CD4-positive, alpha-beta T cell (primary cell): ENCODE measurements around the gene ATAD2B. TPM values are rescaled to one million over a fixed set of nuclear protein-coding genes. Genes with fewer than 3 reads are reported as not detected.

Experiments used
- ATAC-seq: fragments of 200-7000 bp; cut with Tn5 transposase; one replicate; pipeline ENCODE4 v1.10.0; 2022; ENCODE audit warnings: mild to moderate bottlenecking; ENCODE audit not compliant: poor library complexity
- CTCF ChIA-PET: fragments of 350-600 bp; sonication (Branson Sonifier 250); formaldehyde crosslinking; loops from one replicate; lab custom pipeline; 2021; ENCODE audit warnings: antibody characterized with exemption, inconsistent platforms; lab: Charles Lee
- POLR2A ChIA-PET: fragments of 350-600 bp; sonication (Branson Sonifier 250); formaldehyde crosslinking; loops from one replicate; lab custom pipeline; 2021; ENCODE audit warnings: antibody characterized with exemption, inconsistent platforms; lab: Charles Lee
- DNase-seq, 14 experiments: peaks; one replicate each; pipeline ENCODE4 v3.0.0-alpha.2; 2013 to 2020; ENCODE audit warnings: mixed read lengths in 2 of 14
- H3K27ac ChIP-seq, 2 donors: one replicate each; pipeline versions ENCODE4 v1.5.1 to v1.7.0; 2013; ENCODE audit warnings: low read length in 2 of 2, low read depth in 1 of 2, mild to moderate bottlenecking in 1 of 2
- H3K27me3 ChIP-seq, 2 experiments: 1 replicate in 1 of 2; 2 replicates in 1 of 2; pipeline versions ENCODE4 v1.6.1 to v1.7.0; 2013; ENCODE audit warnings: low read length in 2 of 2, control low read depth in 1 of 2, mild to moderate bottlenecking in 1 of 2, moderate library complexity in 1 of 2; ENCODE audit not compliant: insufficient read depth in 2 of 2, control insufficient read depth in 1 of 2
- H3K36me3 ChIP-seq: one replicate; pipeline ENCODE4 v1.6.1; 2013; ENCODE audit warnings: low read length, control low read depth; ENCODE audit not compliant: insufficient read depth
- H3K4me1 ChIP-seq: one replicate; pipeline ENCODE4 v1.6.1; 2013; ENCODE audit warnings: low read length, control low read depth; ENCODE audit not compliant: insufficient read depth
- H3K4me3 ChIP-seq: one replicate; pipeline ENCODE4 v1.5.1; 2013; ENCODE audit warnings: mild to moderate bottlenecking, low read length, moderate library complexity
- H3K9me3 ChIP-seq, 2 experiments: 1 replicate in 1 of 2; 2 replicates in 1 of 2; pipeline versions ENCODE4 v1.6.1 to v1.7.0; 2013; ENCODE audit warnings: low read length in 2 of 2, mild to moderate bottlenecking in 2 of 2, control low read depth in 1 of 2, moderate library complexity in 1 of 2; ENCODE audit not compliant: control insufficient read depth in 1 of 2, insufficient read depth in 1 of 2
- H3K27ac Mint-ChIP-seq: one replicate; pipeline ENCODE4 v1.8.0; 2020; ENCODE audit warnings: mixed read lengths
- H3K27me3 Mint-ChIP-seq: one replicate; pipeline ENCODE4 v1.8.0; 2021; ENCODE audit warnings: mixed read lengths
- H3K36me3 Mint-ChIP-seq: one replicate; pipeline ENCODE4 v1.8.0; 2021; ENCODE audit warnings: low read depth, mixed read lengths
- H3K4me1 Mint-ChIP-seq: one replicate; pipeline ENCODE4 v1.8.0; 2021; ENCODE audit warnings: low read depth, mixed read lengths
- H3K4me3 Mint-ChIP-seq: one replicate; pipeline ENCODE4 v1.8.0; 2020; ENCODE audit warnings: mild to moderate bottlenecking, mixed read lengths
- H3K9me3 Mint-ChIP-seq: one replicate; pipeline ENCODE4 v1.8.0; 2020; ENCODE audit warnings: mixed read lengths
- intact Hi-C, 2 experiments: fragments of 100-400 bp; cut with DNase I in 1 of 2; cut with micrococcal nuclease in 1 of 2; formaldehyde crosslinking; loops; one replicate each; pipeline versions ENCODE4 v1.15.1 to v1.9.0; 2023 to 2025; cut with DNase I, micrococcal nuclease
- total RNA-seq, 174 experiments: library from RNA in 2 of 174; stranded (reverse) in 2 of 174; gene quantifications; one replicate each; pipeline ENCODE4 v1.2.3 and lab custom pipeline; 2021 to 2026
- TF ChIP-seq, protein P1 (sequence below): fragments of 200-600 bp; IDR thresholded peaks from one replicate; pipeline ENCODE4 v1.8.0; 2022; ENCODE audit warnings: antibody characterized with exemption, mild to moderate bottlenecking

ATAD2B gene
- total RNA-seq, 2 experiments from 2014 or later = 30.7 to 35.4 TPM

DNA sequence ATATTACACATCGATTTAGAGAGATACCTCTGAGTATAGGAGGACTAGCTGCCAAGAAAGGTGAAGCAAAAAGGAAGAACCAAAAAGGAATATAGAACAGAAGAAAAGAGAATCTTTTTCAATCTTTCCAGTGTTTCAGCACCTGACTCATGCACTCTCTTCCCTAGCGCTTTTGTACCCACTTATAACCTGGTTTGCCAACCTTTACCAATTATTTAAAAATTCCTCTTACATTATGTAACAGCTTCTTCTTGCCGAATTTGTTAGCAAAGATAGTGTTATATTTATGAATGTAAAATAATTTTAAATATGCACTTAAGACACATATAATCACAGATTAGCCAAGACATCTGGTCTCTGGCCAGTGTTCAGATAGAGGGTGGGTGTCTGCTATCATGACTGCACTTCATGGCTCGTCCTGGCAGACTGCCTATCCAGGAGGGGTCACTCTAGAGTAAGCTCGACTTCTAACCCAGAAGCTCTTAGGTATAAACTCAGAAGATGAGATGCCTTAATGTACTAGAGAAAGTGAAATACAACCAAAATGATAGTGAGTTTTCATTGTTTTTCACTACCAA is 122.9 kb downstream of the ATAD2B start:
- CTCF ChIA-PET = interaction anchor here (1.1 kb wide), 1 partner anchor 280 kb away, joined by 3 read pairs; the partner anchor contains the start of gene TP53I3
- Mint-ChIP-seq H3K9me3 (no peaks in the 10 kb centered on the region), H3K27ac (no peak overlapping the region), H3K27me3 (no peaks in the 10 kb centered on the region), H3K36me3 (peaks cover 49% of the 10 kb centered on the region), H3K4me3 (no peak overlapping the region), H3K4me1 (no peaks in the 10 kb centered on the region)
- POLR2A ChIA-PET = interaction anchor here (1.3 kb wide), 1 partner anchor 16 kb away, joined by 3 read pairs; no protein-coding TSS in a partner anchor
- intact Hi-C loops = no loop called here
- Histone ChIP-seq H3K4me1 (no peaks in the 10 kb centered on the region), H3K9me3 (no peaks in the 10 kb centered on the region), H3K4me3 (no peak overlapping the region), H3K27ac (no peak overlapping the region), H3K27me3 (no peaks in the 10 kb centered on the region), H3K36me3 (peaks cover 12% of the 10 kb centered on the region)
- TF ChIP-seq, protein P1, sequence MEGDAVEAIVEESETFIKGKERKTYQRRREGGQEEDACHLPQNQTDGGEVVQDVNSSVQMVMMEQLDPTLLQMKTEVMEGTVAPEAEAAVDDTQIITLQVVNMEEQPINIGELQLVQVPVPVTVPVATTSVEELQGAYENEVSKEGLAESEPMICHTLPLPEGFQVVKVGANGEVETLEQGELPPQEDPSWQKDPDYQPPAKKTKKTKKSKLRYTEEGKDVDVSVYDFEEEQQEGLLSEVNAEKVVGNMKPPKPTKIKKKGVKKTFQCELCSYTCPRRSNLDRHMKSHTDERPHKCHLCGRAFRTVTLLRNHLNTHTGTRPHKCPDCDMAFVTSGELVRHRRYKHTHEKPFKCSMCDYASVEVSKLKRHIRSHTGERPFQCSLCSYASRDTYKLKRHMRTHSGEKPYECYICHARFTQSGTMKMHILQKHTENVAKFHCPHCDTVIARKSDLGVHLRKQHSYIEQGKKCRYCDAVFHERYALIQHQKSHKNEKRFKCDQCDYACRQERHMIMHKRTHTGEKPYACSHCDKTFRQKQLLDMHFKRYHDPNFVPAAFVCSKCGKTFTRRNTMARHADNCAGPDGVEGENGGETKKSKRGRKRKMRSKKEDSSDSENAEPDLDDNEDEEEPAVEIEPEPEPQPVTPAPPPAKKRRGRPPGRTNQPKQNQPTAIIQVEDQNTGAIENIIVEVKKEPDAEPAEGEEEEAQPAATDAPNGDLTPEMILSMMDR = no peak
- ATAC-seq (no peak), DNase-seq (peak in 1 of 14 experiments; percentile 3)

DNA sequence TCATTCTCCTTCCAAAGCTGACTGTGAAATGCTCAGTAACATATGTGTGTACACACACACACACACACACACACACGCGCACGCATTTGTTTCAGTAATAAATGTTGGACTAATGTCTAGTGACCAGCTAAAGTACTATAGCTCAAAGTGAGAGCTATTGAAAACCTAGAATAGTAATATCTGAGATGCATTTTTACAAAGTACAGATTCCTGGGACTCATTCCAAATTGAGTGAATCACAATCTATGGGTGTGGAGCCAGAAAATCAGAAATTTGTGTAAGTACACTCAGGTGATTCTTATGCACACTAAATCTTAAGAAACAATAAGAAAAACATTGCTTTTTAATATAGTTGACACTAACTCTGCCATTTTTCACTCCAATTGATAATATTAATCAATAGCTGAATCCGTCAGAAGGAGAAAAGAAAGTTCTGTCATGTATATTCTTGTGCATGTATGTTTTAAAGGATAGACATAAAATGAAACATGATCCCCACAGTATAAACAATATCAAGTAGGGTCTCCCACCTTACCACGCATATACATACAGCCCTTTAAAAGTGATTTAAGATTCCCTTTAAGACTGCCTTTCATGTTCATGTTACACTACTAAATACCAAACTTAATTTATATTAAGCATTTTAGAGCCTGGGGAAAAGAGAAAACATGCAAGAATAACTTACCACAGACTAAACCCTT is 123.5 kb downstream of the ATAD2B start:
- no peak overlapping the region for H3K4me3 Mint-ChIP-seq
- intact Hi-C loops = no loop called here
- POLR2A ChIA-PET = interaction anchor here (1.3 kb wide), 1 partner anchor 15 kb away, joined by 3 read pairs; no protein-coding TSS in a partner anchor
- Histone ChIP-seq H3K4me3 (no peak overlapping the region), H3K27me3 (no peaks in the 10 kb centered on the region), H3K9me3 (no peaks in the 10 kb centered on the region), H3K4me1 (no peaks in the 10 kb centered on the region), H3K27ac (no peak overlapping the region), H3K36me3 (peaks cover 7% of the 10 kb centered on the region)
- no peak overlapping the region for H3K27ac Mint-ChIP-seq
- TF ChIP-seq, protein P1 = no peak
- H3K36me3 Mint-ChIP-seq = peaks cover 51% of the 10 kb centered on the region
- no peaks in the 10 kb centered on the region for H3K4me1 Mint-ChIP-seq
- ATAC-seq = no peak
- no peaks in the 10 kb centered on the region for H3K9me3 Mint-ChIP-seq
- no peaks in the 10 kb centered on the region for H3K27me3 Mint-ChIP-seq
- CTCF ChIA-PET = interaction anchor here (1.1 kb wide), 1 partner anchor 281 kb away, joined by 3 read pairs; the partner anchor contains the start of gene TP53I3
- DNase-seq = no peak

DNA sequence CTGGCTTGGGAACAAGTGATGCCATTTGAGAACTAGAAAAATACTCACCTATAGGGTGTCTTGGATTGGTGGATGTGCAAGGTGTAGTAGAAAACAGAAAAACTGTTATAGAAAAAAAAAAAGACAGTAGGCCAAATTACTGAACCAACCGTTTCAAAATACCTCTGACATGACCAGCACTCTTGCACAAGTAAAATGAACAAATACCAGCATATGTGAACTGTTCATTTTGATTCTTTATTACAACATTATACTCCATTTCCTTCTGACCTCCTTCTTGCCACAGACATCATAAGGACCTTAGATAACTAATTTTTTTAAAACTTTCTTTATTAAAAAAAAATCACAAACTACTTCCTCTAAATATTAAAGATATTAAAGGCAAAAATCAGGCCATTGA is 125.5 kb downstream of the ATAD2B start:
- H3K9me3 ChIP-seq = no peaks in the 10 kb centered on the region
- no peaks in the 10 kb centered on the region for H3K4me1 ChIP-seq
- H3K4me1 Mint-ChIP-seq = no peaks in the 10 kb centered on the region
- H3K36me3 ChIP-seq = peaks cover 18% of the 10 kb centered on the region
- ATAC-seq (no peak), DNase-seq (no peak)
- H3K27me3 ChIP-seq = no peaks in the 10 kb centered on the region
- intact Hi-C loops = no loop called here
- POLR2A ChIA-PET = interaction anchor here (1.0 kb wide), 1 partner anchor 14 kb away, joined by 3 read pairs; no protein-coding TSS in a partner anchor
- H3K4me3 Mint-ChIP-seq = no peak overlapping the region
- H3K9me3 Mint-ChIP-seq = no peaks in the 10 kb centered on the region
- H3K27ac ChIP-seq = no peak overlapping the region
- TF ChIP-seq, protein P1 = no peak
- H3K36me3 Mint-ChIP-seq = peaks cover 50% of the 10 kb centered on the region
- H3K4me3 ChIP-seq = no peak overlapping the region
- H3K27ac Mint-ChIP-seq = no peak overlapping the region
- CTCF ChIA-PET = no interaction called here
- no peaks in the 10 kb centered on the region for H3K27me3 Mint-ChIP-seq
